ENCODE measurements around the gene LGALS9. TPM values are rescaled to one million over a fixed set of nuclear protein-coding genes. Genes with fewer than 3 reads are reported as not detected.

LGALS9 gene
- total and polyA plus RNA-seq, 2 experiments from 2014 or later = 3.2 to 4.1 TPM

GRCh38 chr17:27596566-27597187 lies 34.3 kb upstream of the LGALS9 start:
- TF ChIP-seq EZH2phosphoT487 (IDR thresholded peaks at IDR 0.05; ENCODE audit: insufficient read depth, low read depth) = no peak
- TF ChIP-seq EZH2 (IDR thresholded peaks at IDR 0.05; ENCODE audit: insufficient read depth, poor library complexity, severe bottlenecking) = no peak
- 77 to 79% methylated on average over 9 of the region's 9 CpGs for WGBS, 2 experiments (ENCODE audit: low coverage in 1 of 2, low lambda C conversion rate in 2 of 2, missing lambda C conversion rate in 2 of 2)
- H3K4me3 ChIP-seq = no peak overlapping the region
- H3K27me3 ChIP-seq (replicated peaks; ENCODE audit: insufficient read depth) = no peaks in the 10 kb centered on the region
- no peaks in the 10 kb centered on the region for H3K9me2 ChIP-seq (ENCODE audit: insufficient read depth)
- no peak overlapping the region for H3K9ac ChIP-seq
- no peak overlapping the region for H3K27ac ChIP-seq
- no peak overlapping the region for H3K4me2 ChIP-seq (ENCODE audit: unreplicated experiment)
- DNase-seq = no peak
- no peaks in the 10 kb centered on the region for H3K79me2 ChIP-seq (ENCODE audit: insufficient read depth)
- in situ Hi-C loops (cut with MboI) = no loop called here
- no peak overlapping the region for H2AFZ ChIP-seq
- no peaks in the 10 kb centered on the region for H3F3A ChIP-seq (ENCODE audit: insufficient read depth)
- H3K36me3 ChIP-seq (ENCODE audit: low read depth) = no peaks in the 10 kb centered on the region
- H3K4me1 ChIP-seq (ENCODE audit: insufficient read depth) = no peaks in the 10 kb centered on the region
- no peaks in the 10 kb centered on the region for H4K20me1 ChIP-seq (ENCODE audit: insufficient read depth)
- H3K9me3 ChIP-seq (ENCODE audit: low read depth) = no peaks in the 10 kb centered on the region

- TF ChIP-seq EZH2phosphoT487 (IDR thresholded peaks at IDR 0.05; ENCODE audit: insufficient read depth, low read depth) = no peak
- TF ChIP-seq EZH2 (IDR thresholded peaks at IDR 0.05; ENCODE audit: insufficient read depth, poor library complexity, severe bottlenecking) = no peak
- H2AFZ ChIP-seq = no peak overlapping the region
- H3K9me3 ChIP-seq (ENCODE audit: low read depth) = no peaks in the 10 kb centered on the region
- no peak for DNase-seq
- WGBS, 2 experiments (ENCODE audit: low coverage in 1 of 2, low lambda C conversion rate in 2 of 2, missing lambda C conversion rate in 2 of 2) = 90 to 93% methylated on average over 10 of the region's 10 CpGs
- H3K9ac ChIP-seq = no peak overlapping the region
- H3K4me2 ChIP-seq (ENCODE audit: unreplicated experiment) = no peak overlapping the region
- H3K36me3 ChIP-seq (ENCODE audit: low read depth) = no peaks in the 10 kb centered on the region
- H3K27ac ChIP-seq = no peak overlapping the region
- H3K27me3 ChIP-seq (replicated peaks; ENCODE audit: insufficient read depth) = no peaks in the 10 kb centered on the region
- in situ Hi-C loops (cut with MboI) = no loop called here
- H3K4me3 ChIP-seq = no peak overlapping the region
- no peaks in the 10 kb centered on the region for H3K4me1 ChIP-seq (ENCODE audit: insufficient read depth)
- H4K20me1 ChIP-seq (ENCODE audit: insufficient read depth) = no peaks in the 10 kb centered on the region
- no peaks in the 10 kb centered on the region for H3K9me2 ChIP-seq (ENCODE audit: insufficient read depth)
- no peaks in the 10 kb centered on the region for H3K79me2 ChIP-seq (ENCODE audit: insufficient read depth)
- H3F3A ChIP-seq (ENCODE audit: insufficient read depth) = no peaks in the 10 kb centered on the region
These were observed 33.8 kb upstream of the LGALS9 start for GRCh38 chr17:27597188-27597580.

GRCh38 chr17:27597783-27598320 lies 33.1 kb upstream of the LGALS9 start:
- TF ChIP-seq EZH2 (IDR thresholded peaks at IDR 0.05; ENCODE audit: insufficient read depth, poor library complexity, severe bottlenecking) (no peak), EZH2phosphoT487 (IDR thresholded peaks at IDR 0.05; ENCODE audit: insufficient read depth, low read depth) (no peak)
- H3K4me1 ChIP-seq (ENCODE audit: insufficient read depth) = no peaks in the 10 kb centered on the region
- in situ Hi-C loops (cut with MboI) = no loop called here
- no peaks in the 10 kb centered on the region for H3K36me3 ChIP-seq (ENCODE audit: low read depth)
- H3K9me3 ChIP-seq (ENCODE audit: low read depth) = no peaks in the 10 kb centered on the region
- no peaks in the 10 kb centered on the region for H3K9me2 ChIP-seq (ENCODE audit: insufficient read depth)
- no peak overlapping the region for H3K4me3 ChIP-seq
- no peaks in the 10 kb centered on the region for H4K20me1 ChIP-seq (ENCODE audit: insufficient read depth)
- no peak for DNase-seq
- H3F3A ChIP-seq (ENCODE audit: insufficient read depth) = no peaks in the 10 kb centered on the region
- H3K27ac ChIP-seq = no peak overlapping the region
- H2AFZ ChIP-seq = no peak overlapping the region
- no peak overlapping the region for H3K4me2 ChIP-seq (ENCODE audit: unreplicated experiment)
- H3K79me2 ChIP-seq (ENCODE audit: insufficient read depth) = no peaks in the 10 kb centered on the region
- H3K27me3 ChIP-seq (replicated peaks; ENCODE audit: insufficient read depth) = no peaks in the 10 kb centered on the region
- 86 to 90% methylated on average over 5 of the region's 5 CpGs for WGBS, 2 experiments (ENCODE audit: low coverage in 1 of 2, low lambda C conversion rate in 2 of 2, missing lambda C conversion rate in 2 of 2)
- H3K9ac ChIP-seq = no peak overlapping the region

GRCh38 chr17:27598337-27599050 lies 32.5 kb upstream of the LGALS9 start:
- Histone ChIP-seq H3K36me3 (ENCODE audit: low read depth) (no peaks in the 10 kb centered on the region), H3K9me2 (ENCODE audit: insufficient read depth) (no peaks in the 10 kb centered on the region), H3F3A (ENCODE audit: insufficient read depth) (no peaks in the 10 kb centered on the region), H3K79me2 (ENCODE audit: insufficient read depth) (no peaks in the 10 kb centered on the region), H3K9ac (no peak overlapping the region), H4K20me1 (ENCODE audit: insufficient read depth) (no peaks in the 10 kb centered on the region), H3K9me3 (ENCODE audit: low read depth) (no peaks in the 10 kb centered on the region), H3K4me2 (ENCODE audit: unreplicated experiment) (no peak overlapping the region), H2AFZ (no peak overlapping the region), H3K27me3 (replicated peaks; ENCODE audit: insufficient read depth) (no peaks in the 10 kb centered on the region), H3K27ac (no peak overlapping the region), H3K4me1 (ENCODE audit: insufficient read depth) (no peaks in the 10 kb centered on the region), H3K4me3 (no peak overlapping the region)
- TF ChIP-seq EZH2 (IDR thresholded peaks at IDR 0.05; ENCODE audit: insufficient read depth, poor library complexity, severe bottlenecking) (no peak), EZH2phosphoT487 (IDR thresholded peaks at IDR 0.05; ENCODE audit: insufficient read depth, low read depth) (no peak)
- no peak for DNase-seq
- in situ Hi-C loops (cut with MboI) = no loop called here
- WGBS, 2 experiments (ENCODE audit: low coverage in 1 of 2, low lambda C conversion rate in 2 of 2, missing lambda C conversion rate in 2 of 2) = 84% methylated on average over 17 of the region's 17 CpGs
